CD4-positive, alpha-beta T cell (primary cell): ENCODE data around the gene FDCSP. TPM values are rescaled to one million over a fixed set of nuclear protein-coding genes. Genes with fewer than 3 reads are reported as not detected.
A peak's percentile ranks its signal among the peaks of the same experiment; 100 is the strongest.

ENCODE experiments used
- ATAC-seq: fragments of 200-7000 bp; cut with Tn5 transposase; one replicate; pipeline ENCODE4 v1.10.0; 2022; ENCODE audit warnings: mild to moderate bottlenecking; ENCODE audit not compliant: poor library complexity
- CTCF ChIA-PET: fragments of 350-600 bp; sonication (Branson Sonifier 250); formaldehyde crosslinking; loops from one replicate; lab custom pipeline; 2021; ENCODE audit warnings: antibody characterized with exemption, inconsistent platforms; lab: Charles Lee
- POLR2A ChIA-PET: fragments of 350-600 bp; sonication (Branson Sonifier 250); formaldehyde crosslinking; loops from one replicate; lab custom pipeline; 2021; ENCODE audit warnings: antibody characterized with exemption, inconsistent platforms; lab: Charles Lee
- DNase-seq, 14 experiments: peaks; one replicate each; pipeline ENCODE4 v3.0.0-alpha.2; 2013 to 2020; ENCODE audit warnings: mixed read lengths in 2 of 14
- H3K27ac ChIP-seq, 2 donors: one replicate each; pipeline versions ENCODE4 v1.5.1 to v1.7.0; 2013; ENCODE audit warnings: low read length in 2 of 2, low read depth in 1 of 2, mild to moderate bottlenecking in 1 of 2
- H3K27me3 ChIP-seq, 2 experiments: 1 replicate in 1 of 2; 2 replicates in 1 of 2; pipeline versions ENCODE4 v1.6.1 to v1.7.0; 2013; ENCODE audit warnings: low read length in 2 of 2, control low read depth in 1 of 2, mild to moderate bottlenecking in 1 of 2, moderate library complexity in 1 of 2; ENCODE audit not compliant: insufficient read depth in 2 of 2, control insufficient read depth in 1 of 2
- H3K36me3 ChIP-seq: one replicate; pipeline ENCODE4 v1.6.1; 2013; ENCODE audit warnings: low read length, control low read depth; ENCODE audit not compliant: insufficient read depth
- H3K4me1 ChIP-seq: one replicate; pipeline ENCODE4 v1.6.1; 2013; ENCODE audit warnings: low read length, control low read depth; ENCODE audit not compliant: insufficient read depth
- H3K4me3 ChIP-seq: one replicate; pipeline ENCODE4 v1.5.1; 2013; ENCODE audit warnings: mild to moderate bottlenecking, low read length, moderate library complexity
- H3K9me3 ChIP-seq, 2 experiments: 1 replicate in 1 of 2; 2 replicates in 1 of 2; pipeline versions ENCODE4 v1.6.1 to v1.7.0; 2013; ENCODE audit warnings: low read length in 2 of 2, mild to moderate bottlenecking in 2 of 2, control low read depth in 1 of 2, moderate library complexity in 1 of 2; ENCODE audit not compliant: control insufficient read depth in 1 of 2, insufficient read depth in 1 of 2
- H3K27ac Mint-ChIP-seq: one replicate; pipeline ENCODE4 v1.8.0; 2020; ENCODE audit warnings: mixed read lengths
- H3K27me3 Mint-ChIP-seq: one replicate; pipeline ENCODE4 v1.8.0; 2021; ENCODE audit warnings: mixed read lengths
- H3K36me3 Mint-ChIP-seq: one replicate; pipeline ENCODE4 v1.8.0; 2021; ENCODE audit warnings: low read depth, mixed read lengths
- H3K4me1 Mint-ChIP-seq: one replicate; pipeline ENCODE4 v1.8.0; 2021; ENCODE audit warnings: low read depth, mixed read lengths
- H3K4me3 Mint-ChIP-seq: one replicate; pipeline ENCODE4 v1.8.0; 2020; ENCODE audit warnings: mild to moderate bottlenecking, mixed read lengths
- H3K9me3 Mint-ChIP-seq: one replicate; pipeline ENCODE4 v1.8.0; 2020; ENCODE audit warnings: mixed read lengths
- CTCF ChIP-seq: fragments of 200-600 bp; IDR thresholded peaks from one replicate; pipeline ENCODE4 v1.8.0; 2022; ENCODE audit warnings: antibody characterized with exemption, mild to moderate bottlenecking
- intact Hi-C, 2 experiments: fragments of 100-400 bp; cut with DNase I in 1 of 2; cut with micrococcal nuclease in 1 of 2; formaldehyde crosslinking; loops; one replicate each; pipeline versions ENCODE4 v1.15.1 to v1.9.0; 2023 to 2025; cut with DNase I, micrococcal nuclease
- total RNA-seq, 174 experiments: library from RNA in 2 of 174; stranded (reverse) in 2 of 174; gene quantifications; one replicate each; pipeline ENCODE4 v1.2.3 and lab custom pipeline; 2021 to 2026

FDCSP gene
- total RNA-seq, 2 experiments from 2014 or later = not detected

- no peak overlapping the region for H3K27ac Mint-ChIP-seq
- intact Hi-C loops = loop anchor here in 1 of 2 experiments (5.0 kb wide), 1 partner anchor 496 kb away; no protein-coding TSS in a partner anchor
- H3K27me3 Mint-ChIP-seq = no peaks in the 10 kb centered on the region
- no peak overlapping the region for H3K27ac ChIP-seq
- POLR2A ChIA-PET = no interaction called here
- no peaks in the 10 kb centered on the region for H3K9me3 ChIP-seq
- H3K4me3 Mint-ChIP-seq = no peak overlapping the region
- CTCF ChIA-PET = no interaction called here
- DNase-seq = peak in 4 of 14 experiments; percentile 2 to 30 (median 18)
- no peak for ATAC-seq
- H3K4me1 Mint-ChIP-seq = no peaks in the 10 kb centered on the region
- H3K36me3 Mint-ChIP-seq = no peaks in the 10 kb centered on the region
- TF ChIP-seq CTCF = no peak
- no peaks in the 10 kb centered on the region for H3K4me1 ChIP-seq
- H3K9me3 Mint-ChIP-seq = no peaks in the 10 kb centered on the region
- no peaks in the 10 kb centered on the region for H3K36me3 ChIP-seq
- H3K4me3 ChIP-seq = no peak overlapping the region
- no peaks in the 10 kb centered on the region for H3K27me3 ChIP-seq
Observed at GRCh38 chr4:70183168-70183939, 42.6 kb upstream of the FDCSP start.

GRCh38 chr4:70183940-70184246 lies 42.0 kb upstream of the FDCSP start:
- POLR2A ChIA-PET = no interaction called here
- no peak overlapping the region for H3K4me3 Mint-ChIP-seq
- H3K27me3 Mint-ChIP-seq = no peaks in the 10 kb centered on the region
- CTCF ChIA-PET = no interaction called here
- H3K9me3 ChIP-seq = no peaks in the 10 kb centered on the region
- intact Hi-C loops = loop anchor here in 1 of 2 experiments (5.0 kb wide), 1 partner anchor 497 kb away; no protein-coding TSS in a partner anchor
- H3K4me1 ChIP-seq = no peaks in the 10 kb centered on the region
- H3K9me3 Mint-ChIP-seq = no peaks in the 10 kb centered on the region
- no peak overlapping the region for H3K27ac ChIP-seq
- DNase-seq = no peak
- no peak overlapping the region for H3K4me3 ChIP-seq
- no peaks in the 10 kb centered on the region for H3K4me1 Mint-ChIP-seq
- no peak for TF ChIP-seq CTCF
- H3K27ac Mint-ChIP-seq = no peak overlapping the region
- no peaks in the 10 kb centered on the region for H3K27me3 ChIP-seq
- no peaks in the 10 kb centered on the region for H3K36me3 ChIP-seq
- ATAC-seq = no peak
- no peaks in the 10 kb centered on the region for H3K36me3 Mint-ChIP-seq

GRCh38 chr4:70187216-70187615 lies 38.7 kb upstream of the FDCSP start:
- Histone ChIP-seq H3K27ac (no peak overlapping the region), H3K27me3 (no peaks in the 10 kb centered on the region), H3K4me3 (no peak overlapping the region), H3K9me3 (no peaks in the 10 kb centered on the region), H3K4me1 (no peaks in the 10 kb centered on the region), H3K36me3 (no peaks in the 10 kb centered on the region)
- no peak for ATAC-seq
- no peak for DNase-seq
- POLR2A ChIA-PET = no interaction called here
- CTCF ChIA-PET = no interaction called here
- intact Hi-C loops = no loop called here
- no peaks in the 10 kb centered on the region for H3K36me3 Mint-ChIP-seq
- no peak for TF ChIP-seq CTCF
- no peak overlapping the region for H3K4me3 Mint-ChIP-seq
- H3K27ac Mint-ChIP-seq = no peak overlapping the region
- no peaks in the 10 kb centered on the region for H3K4me1 Mint-ChIP-seq
- H3K9me3 Mint-ChIP-seq = no peaks in the 10 kb centered on the region
- no peaks in the 10 kb centered on the region for H3K27me3 Mint-ChIP-seq
